ENCODE measurements around the gene NFIB. TPM values are rescaled to one million over a fixed set of nuclear protein-coding genes. Genes with fewer than 3 reads are reported as not detected.
A peak's percentile ranks its signal among the peaks of the same experiment; 100 is the strongest.

The NFIB gene
- total and polyA plus RNA-seq, 4 donors = 10.8 to 278 (median 88.6) TPM

- Histone ChIP-seq H3K4me3 (ENCODE audit: low read length in 2 of 2) (no peak overlapping the region), H3K4me1 (ENCODE audit: control insufficient read depth in 1 of 2, insufficient read depth in 2 of 2, low read length in 2 of 2) (peaks cover 14 to 17% of the 10 kb centered on the region in 2 donors), H3K27me3 (ENCODE audit: control insufficient read depth in 1 of 2, insufficient read depth in 2 of 2, low read length in 1 of 2) (no peaks in the 10 kb centered on the region), H3K36me3 (ENCODE audit: control insufficient read depth in 1 of 2, insufficient read depth in 2 of 2, low read length in 1 of 2) (no peaks in the 10 kb centered on the region), H3K9me3 (ENCODE audit: control insufficient read depth, low read length) (no peaks in the 10 kb centered on the region), H3K27ac (ENCODE audit: low read depth in 1 of 2, low read length in 2 of 2) (no peak overlapping the region)
- DNase-seq (no peak), ATAC-seq (ENCODE audit: low FRiP score) (no peak)
- 84 to 90% methylated on average over 4 of the region's 4 CpGs for WGBS, 2 donors
- intact Hi-C loops (cut with DNase I) = no loop called here
Observed at GRCh38 chr9:14260101-14260500, 53.8 kb downstream of the NFIB start.

GRCh38 chr9:14258660-14259239 lies 55.2 kb downstream of the NFIB start:
- Histone ChIP-seq H3K9me3 (ENCODE audit: control insufficient read depth, low read length) (no peaks in the 10 kb centered on the region), H3K4me3 (ENCODE audit: low read length in 2 of 2) (no peak overlapping the region), H3K27me3 (ENCODE audit: control insufficient read depth in 1 of 2, insufficient read depth in 2 of 2, low read length in 1 of 2) (no peaks in the 10 kb centered on the region), H3K36me3 (ENCODE audit: control insufficient read depth in 1 of 2, insufficient read depth in 2 of 2, low read length in 1 of 2) (no peaks in the 10 kb centered on the region), H3K4me1 (ENCODE audit: control insufficient read depth in 1 of 2, insufficient read depth in 2 of 2, low read length in 2 of 2) (peaks cover 14 to 17% of the 10 kb centered on the region in 2 donors), H3K27ac (ENCODE audit: low read depth in 1 of 2, low read length in 2 of 2) (no peak overlapping the region)
- ATAC-seq (ENCODE audit: low FRiP score) = no peak
- intact Hi-C loops (cut with DNase I) = loop anchor here (10.0 kb wide), 2 partner anchors 46 to 56 kb away; partner anchors contain the start of gene NFIB (in 1 of the 2)
- no peak for DNase-seq
- 6 to 10% methylated on average over 4 of the region's 4 CpGs for WGBS, 2 donors

GRCh38 chr9:14258156-14258555 lies 55.8 kb downstream of the NFIB start:
- Histone ChIP-seq H3K36me3 (ENCODE audit: control insufficient read depth in 1 of 2, insufficient read depth in 2 of 2, low read length in 1 of 2) (no peaks in the 10 kb centered on the region), H3K4me3 (ENCODE audit: low read length in 2 of 2) (no peak overlapping the region), H3K4me1 (ENCODE audit: control insufficient read depth in 1 of 2, insufficient read depth in 2 of 2, low read length in 2 of 2) (peaks cover 14 to 17% of the 10 kb centered on the region in 2 donors), H3K9me3 (ENCODE audit: control insufficient read depth, low read length) (no peaks in the 10 kb centered on the region), H3K27ac (ENCODE audit: low read depth in 1 of 2, low read length in 2 of 2) (peak overlapping the region in 1 of 2 donors; percentile 17), H3K27me3 (ENCODE audit: control insufficient read depth in 1 of 2, insufficient read depth in 2 of 2, low read length in 1 of 2) (no peaks in the 10 kb centered on the region)
- intact Hi-C loops (cut with DNase I) = loop anchor here (10.0 kb wide), 2 partner anchors 47 to 57 kb away; partner anchors contain the start of gene NFIB (in 1 of the 2)
- ATAC-seq (ENCODE audit: low FRiP score) (no peak), DNase-seq (no peak)

- peak overlapping the region in 1 of 2 donors; percentile 47 for H3K27ac ChIP-seq (ENCODE audit: low read depth in 1 of 2, low read length in 2 of 2)
- ATAC-seq (ENCODE audit: low FRiP score) = peak; percentile 75
- no peaks in the 10 kb centered on the region for H3K9me3 ChIP-seq (ENCODE audit: control insufficient read depth, low read length)
- H3K27me3 ChIP-seq (ENCODE audit: control insufficient read depth in 1 of 2, insufficient read depth in 2 of 2, low read length in 1 of 2) = no peaks in the 10 kb centered on the region
- 8 to 9% methylated on average over 1 of the region's 1 CpG for WGBS, 2 donors
- DNase-seq = no peak
- intact Hi-C loops (cut with DNase I) = loop anchor here (2.0 to 10.0 kb wide), 3 partner anchors 20 to 58 kb away; partner anchors contain the start of gene NFIB (in 1 of the 2)
- peaks cover 15 to 17% of the 10 kb centered on the region in 2 donors for H3K4me1 ChIP-seq (ENCODE audit: control insufficient read depth in 1 of 2, insufficient read depth in 2 of 2, low read length in 2 of 2)
- H3K4me3 ChIP-seq (ENCODE audit: low read length in 2 of 2) = no peak overlapping the region
- H3K36me3 ChIP-seq (ENCODE audit: control insufficient read depth in 1 of 2, insufficient read depth in 2 of 2, low read length in 1 of 2) = no peaks in the 10 kb centered on the region
Observed at GRCh38 chr9:14256588-14256987, 57.4 kb downstream of the NFIB start.

GRCh38 chr9:14251154-14252071 lies 62.5 kb downstream of the NFIB start:
- Histone ChIP-seq H3K9me3 (ENCODE audit: control insufficient read depth, low read length) (no peaks in the 10 kb centered on the region), H3K27me3 (ENCODE audit: control insufficient read depth in 1 of 2, insufficient read depth in 2 of 2, low read length in 1 of 2) (no peaks in the 10 kb centered on the region), H3K36me3 (ENCODE audit: control insufficient read depth in 1 of 2, insufficient read depth in 2 of 2, low read length in 1 of 2) (no peaks in the 10 kb centered on the region), H3K4me3 (ENCODE audit: low read length in 2 of 2) (no peak overlapping the region), H3K27ac (ENCODE audit: low read depth in 1 of 2, low read length in 2 of 2) (peak overlapping the region in 1 of 2 donors; percentile 96), H3K4me1 (ENCODE audit: control insufficient read depth in 1 of 2, insufficient read depth in 2 of 2, low read length in 2 of 2) (peaks cover 3 to 16% of the 10 kb centered on the region in 2 donors)
- peak; percentile 74 for ATAC-seq (ENCODE audit: low FRiP score)
- intact Hi-C loops (cut with DNase I) = loop anchor here (10.0 kb wide), 2 partner anchors 53 to 63 kb away; partner anchors contain the start of gene NFIB (in 1 of the 2)
- peak; percentile 79 to 86 for DNase-seq
- 2 to 5% methylated on average over 10 of the region's 10 CpGs for WGBS, 2 donors

- intact Hi-C loops (cut with DNase I) = loop anchor here (10.0 kb wide), 2 partner anchors 54 to 64 kb away; partner anchors contain the start of gene NFIB (in 1 of the 2)
- no peak overlapping the region for H3K4me3 ChIP-seq (ENCODE audit: low read length in 2 of 2)
- peaks cover 5 to 13% of the 10 kb centered on the region in 2 donors for H3K4me1 ChIP-seq (ENCODE audit: control insufficient read depth in 1 of 2, insufficient read depth in 2 of 2, low read length in 2 of 2)
- no peaks in the 10 kb centered on the region for H3K36me3 ChIP-seq (ENCODE audit: control insufficient read depth in 1 of 2, insufficient read depth in 2 of 2, low read length in 1 of 2)
- no peak overlapping the region for H3K27ac ChIP-seq (ENCODE audit: low read depth in 1 of 2, low read length in 2 of 2)
- WGBS, 2 donors = 32 to 33% methylated on average over 1 of the region's 1 CpG
- no peak for DNase-seq
- no peaks in the 10 kb centered on the region for H3K9me3 ChIP-seq (ENCODE audit: control insufficient read depth, low read length)
- H3K27me3 ChIP-seq (ENCODE audit: control insufficient read depth in 1 of 2, insufficient read depth in 2 of 2, low read length in 1 of 2) = no peaks in the 10 kb centered on the region
- ATAC-seq (ENCODE audit: low FRiP score) = no peak
Observed at GRCh38 chr9:14250794-14251153, 63.2 kb downstream of the NFIB start.

- H3K4me1 ChIP-seq (ENCODE audit: control insufficient read depth in 1 of 2, insufficient read depth in 2 of 2, low read length in 2 of 2) = peaks cover 3 to 11% of the 10 kb centered on the region in 2 donors
- no peaks in the 10 kb centered on the region for H3K27me3 ChIP-seq (ENCODE audit: control insufficient read depth in 1 of 2, insufficient read depth in 2 of 2, low read length in 1 of 2)
- intact Hi-C loops (cut with DNase I) = no loop called here
- H3K36me3 ChIP-seq (ENCODE audit: control insufficient read depth in 1 of 2, insufficient read depth in 2 of 2, low read length in 1 of 2) = no peaks in the 10 kb centered on the region
- no peaks in the 10 kb centered on the region for H3K9me3 ChIP-seq (ENCODE audit: control insufficient read depth, low read length)
- H3K4me3 ChIP-seq (ENCODE audit: low read length in 2 of 2) = no peak overlapping the region
- no peak for ATAC-seq (ENCODE audit: low FRiP score)
- 85 to 87% methylated on average over 2 of the region's 2 CpGs for WGBS, 2 donors
- no peak overlapping the region for H3K27ac ChIP-seq (ENCODE audit: low read depth in 1 of 2, low read length in 2 of 2)
- DNase-seq = no peak
Observed at GRCh38 chr9:14249527-14249926, 64.4 kb downstream of the NFIB start.

- Histone ChIP-seq H3K36me3 (ENCODE audit: control insufficient read depth in 1 of 2, insufficient read depth in 2 of 2, low read length in 1 of 2) (no peaks in the 10 kb centered on the region), H3K9me3 (ENCODE audit: control insufficient read depth, low read length) (no peaks in the 10 kb centered on the region), H3K27me3 (ENCODE audit: control insufficient read depth in 1 of 2, insufficient read depth in 2 of 2, low read length in 1 of 2) (no peaks in the 10 kb centered on the region), H3K4me3 (ENCODE audit: low read length in 2 of 2) (no peak overlapping the region), H3K4me1 (ENCODE audit: control insufficient read depth in 1 of 2, insufficient read depth in 2 of 2, low read length in 2 of 2) (peaks cover 3 to 11% of the 10 kb centered on the region in 2 donors), H3K27ac (ENCODE audit: low read depth in 1 of 2, low read length in 2 of 2) (no peak overlapping the region)
- ATAC-seq (ENCODE audit: low FRiP score) = no peak
- no peak for DNase-seq
- 96 to 97% methylated on average over 1 of the region's 1 CpG for WGBS, 2 donors
- intact Hi-C loops (cut with DNase I) = no loop called here
Observed at GRCh38 chr9:14248149-14248548, 65.8 kb downstream of the NFIB start.

All from aorta (tissue), 5 donors.